Activated CD4-positive, alpha-beta memory T cell treated with anti-CD3 and anti-CD28 coated beads for 36 hours (primary cell): ENCODE data around the gene MRPL34. TPM values are rescaled to one million over a fixed set of nuclear protein-coding genes. Genes with fewer than 3 reads are reported as not detected.

Source experiments
- CTCF ChIA-PET: fragments of 350-600 bp; sonication (Branson Sonifier 250); formaldehyde crosslinking; loops from one replicate; lab custom pipeline; 2021; ENCODE audit warnings: antibody characterized with exemption, inconsistent platforms; lab: Charles Lee
- POLR2A ChIA-PET: fragments of 350-600 bp; sonication (Branson Sonifier 250); formaldehyde crosslinking; loops from one replicate; lab custom pipeline; 2021; ENCODE audit warnings: antibody characterized with exemption; lab: Charles Lee
- DNase-seq: peaks from one replicate; pipeline ENCODE4 v3.0.0-alpha.2; 2020
- H3K27ac Mint-ChIP-seq: one replicate; pipeline ENCODE4 v1.8.0; 2021; ENCODE audit warnings: mixed read lengths
- H3K27me3 Mint-ChIP-seq: one replicate; pipeline ENCODE4 v1.8.0; 2021; ENCODE audit warnings: mixed read lengths
- H3K36me3 Mint-ChIP-seq: one replicate; pipeline ENCODE4 v1.8.0; 2021; ENCODE audit warnings: mixed read lengths
- H3K4me1 Mint-ChIP-seq: one replicate; pipeline ENCODE4 v1.8.0; 2021; ENCODE audit warnings: low read depth, mixed read lengths
- H3K4me3 Mint-ChIP-seq: one replicate; pipeline ENCODE4 v1.8.0; 2021; ENCODE audit warnings: mild to moderate bottlenecking, mixed read lengths
- H3K9me3 Mint-ChIP-seq: one replicate; pipeline ENCODE4 v1.8.0; 2021; ENCODE audit warnings: mixed read lengths
- intact Hi-C: fragments of 100-400 bp; cut with micrococcal nuclease; formaldehyde crosslinking; loops from one replicate; pipeline ENCODE4 v1.15.1; 2023
- total RNA-seq, 2 experiments: library from RNA; stranded (reverse); gene quantifications; one replicate each; pipeline ENCODE4 v1.2.3, GENCODE V29; 2021

MRPL34 gene
- total RNA-seq, 2 experiments from 2014 or later, result 92.9 to 93.7 TPM

- intact Hi-C loops, result no loop called here
- H3K9me3 Mint-ChIP-seq, result no peaks in the 10 kb centered on the region
- peaks cover 19% of the 10 kb centered on the region for H3K4me1 Mint-ChIP-seq
- no peaks in the 10 kb centered on the region for H3K27me3 Mint-ChIP-seq
- no peak overlapping the region for H3K4me3 Mint-ChIP-seq
- no peaks in the 10 kb centered on the region for H3K36me3 Mint-ChIP-seq
- DNase-seq, result no peak
- CTCF ChIA-PET, result interaction anchor here (0.6 to 1.6 kb wide), 4 partner anchors 26 to 132 kb away, joined by 3 to 5 read pairs (median 4); partner anchors contain the start of gene ABHD8
- POLR2A ChIA-PET, result interaction anchor here (2.2 kb wide), 1 partner anchor 27 kb away, joined by 9 read pairs; the partner anchor contains the start of gene MRPL34
- no peak overlapping the region for H3K27ac Mint-ChIP-seq
Observed at GRCh38 chr19:17332360-17332676, 26.6 kb downstream of the MRPL34 start.

- Mint-ChIP-seq H3K4me3 (no peak overlapping the region), H3K36me3 (no peaks in the 10 kb centered on the region), H3K27ac (no peak overlapping the region), H3K4me1 (peaks cover 20% of the 10 kb centered on the region), H3K9me3 (no peaks in the 10 kb centered on the region), H3K27me3 (no peaks in the 10 kb centered on the region)
- ChIA-PET POLR2A (interaction anchor here (1.1 to 3.2 kb wide), 4 partner anchors 15 to 56 kb away, joined by 3 to 15 read pairs (median 7); partner anchors contain the start of genes DDA1 and MRPL34), CTCF (interaction anchor here (0.6 to 2.1 kb wide), 9 partner anchors 9 to 132 kb away, joined by 3 to 6 read pairs (median 4); partner anchors contain the start of gene ABHD8)
- peak; percentile 68 for DNase-seq
- intact Hi-C loops, result no loop called here
Observed at GRCh38 chr19:17332677-17333581, 27.3 kb downstream of the MRPL34 start.

- Mint-ChIP-seq H3K36me3 (no peaks in the 10 kb centered on the region), H3K4me3 (peak overlapping the region; percentile 79), H3K27me3 (no peaks in the 10 kb centered on the region), H3K9me3 (no peaks in the 10 kb centered on the region), H3K27ac (peak overlapping the region; percentile 42), H3K4me1 (peaks cover 29% of the 10 kb centered on the region)
- intact Hi-C loops, result loop anchor here (1.0 to 2.0 kb wide), 2 partner anchors 25 to 57 kb away; partner anchors contain the start of gene DDA1
- peak; percentile 89 for DNase-seq
- ChIA-PET CTCF (interaction anchor here (0.8 to 2.1 kb wide), 7 partner anchors 9 to 53 kb away, joined by 3 to 6 read pairs (median 3); no protein-coding TSS in a partner anchor), POLR2A (interaction anchor here (1.1 to 3.2 kb wide), 4 partner anchors 16 to 55 kb away, joined by 3 to 15 read pairs (median 7); partner anchors contain the start of genes DDA1 and MRPL34)
Observed at GRCh38 chr19:17333611-17334413, 28.1 kb downstream of the MRPL34 start.

- Mint-ChIP-seq H3K9me3 (no peaks in the 10 kb centered on the region), H3K36me3 (peaks cover 2% of the 10 kb centered on the region), H3K27ac (peak within 1 kb of the TSS; percentile 42), H3K27me3 (no peaks in the 10 kb centered on the region), H3K4me3 (peak within 1 kb of the TSS; percentile 79), H3K4me1 (peaks cover 31% of the 10 kb centered on the region)
- CTCF ChIA-PET, result interaction anchor here (0.9 to 2.1 kb wide), 9 partner anchors 11 to 162 kb away, joined by 3 to 6 read pairs (median 3); partner anchors contain the start of gene MRPL34
- DNase-seq, result peak; percentile 97
- intact Hi-C loops, result loop anchor here (1.0 to 5.0 kb wide), 3 partner anchors 25 to 133 kb away; partner anchors contain the start of gene DDA1
- POLR2A ChIA-PET, result interaction anchor here (0.7 to 3.2 kb wide), 5 partner anchors 26 to 57 kb away, joined by 3 to 15 read pairs (median 3); partner anchors contain the start of genes DDA1 and MRPL34
Observed at GRCh38 chr19:17334414-17335409, 29.0 kb downstream of the MRPL34 start, which contains the start of gene ANO8. Gene ANO8, minus strand, starts transcription at chr19:17334855. Its CDS starts 185 bp downstream, at chr19:17334670.

GRCh38 chr19:17335575-17335974 is 29.9 kb downstream of the MRPL34 start:
- Mint-ChIP-seq H3K36me3 (peaks cover 2% of the 10 kb centered on the region), H3K4me1 (peaks cover 28% of the 10 kb centered on the region), H3K9me3 (no peaks in the 10 kb centered on the region), H3K27me3 (no peaks in the 10 kb centered on the region), H3K4me3 (peak overlapping the region; percentile 12), H3K27ac (no peak overlapping the region)
- ChIA-PET POLR2A (interaction anchor here (1.0 to 3.2 kb wide), 2 partner anchors 27 to 43 kb away, joined by 3 to 15 read pairs; partner anchors contain the start of gene DDA1), CTCF (interaction anchor here (0.6 to 1.4 kb wide), 7 partner anchors 27 to 161 kb away, joined by 3 to 11 read pairs (median 3); partner anchors contain the start of genes DDA1 and MRPL34)
- no peak for DNase-seq
- intact Hi-C loops, result loop anchor here (2.0 to 5.0 kb wide), 2 partner anchors 55 to 132 kb away; no protein-coding TSS in a partner anchor

DNA sequence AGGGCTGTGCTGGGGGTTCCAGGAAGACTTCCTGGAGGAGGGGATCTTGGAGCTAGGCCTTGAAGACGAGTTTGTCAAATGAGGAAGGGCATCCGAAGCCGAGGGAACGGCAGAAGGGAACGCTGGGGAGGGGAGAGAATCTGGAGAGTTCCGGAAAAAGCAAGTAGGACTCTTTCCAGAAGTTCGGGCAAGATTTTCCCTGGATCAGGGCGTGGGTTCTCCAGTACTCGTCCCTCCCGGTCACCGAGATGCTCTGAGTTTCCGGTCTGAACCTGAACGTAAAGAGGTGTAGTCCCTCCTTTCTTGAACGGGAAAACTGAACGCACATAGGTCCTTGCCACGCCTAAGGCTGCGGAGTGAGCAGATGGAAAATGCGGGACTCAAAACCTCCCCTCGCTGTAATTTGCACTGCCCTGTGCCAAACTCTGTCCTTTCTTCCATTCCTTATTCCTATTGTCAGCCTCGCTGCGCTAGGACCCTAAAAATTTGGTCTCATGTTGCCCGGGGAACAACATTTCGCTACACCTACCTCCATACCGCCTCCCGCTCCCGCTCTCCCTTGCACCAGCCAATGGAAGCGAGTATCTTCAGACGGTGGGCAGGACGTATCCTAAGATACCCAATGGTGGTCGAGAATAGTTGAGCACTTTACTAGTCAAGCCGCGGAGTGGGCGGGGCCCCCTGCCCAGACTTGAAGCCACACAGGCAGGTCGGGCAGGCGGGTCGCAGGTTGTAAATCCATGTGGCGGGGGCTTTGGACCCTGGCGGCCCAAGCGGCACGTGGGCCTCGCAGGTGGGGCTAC is 31.4 kb downstream of the MRPL34 start, which contains the start of gene GTPBP3:
Gene GTPBP3 (plus strand): TSS at position 682 of the 803 bp plus-strand sequence. CDS start 59 bp downstream, at position 741.
- ChIA-PET CTCF (interaction anchor here (1.4 kb wide), 1 partner anchor 28 kb away, joined by 11 read pairs; the partner anchor contains the start of gene DDA1), POLR2A (no interaction called here)
- H3K36me3 Mint-ChIP-seq, result peaks cover 2% of the 10 kb centered on the region
- intact Hi-C loops, result loop anchor here (1.0 to 5.0 kb wide), 3 partner anchors 32 to 218 kb away; partner anchors contain the start of genes COLGALT1 and MRPL34
- peak within 1 kb of the TSS; percentile 93 for H3K4me3 Mint-ChIP-seq
- H3K4me1 Mint-ChIP-seq, result peaks cover 28% of the 10 kb centered on the region
- peak within 1 kb of the TSS; percentile 93 for H3K27ac Mint-ChIP-seq
- DNase-seq, result peak; percentile 98
- no peaks in the 10 kb centered on the region for H3K9me3 Mint-ChIP-seq
- H3K27me3 Mint-ChIP-seq, result no peaks in the 10 kb centered on the region

DNA sequence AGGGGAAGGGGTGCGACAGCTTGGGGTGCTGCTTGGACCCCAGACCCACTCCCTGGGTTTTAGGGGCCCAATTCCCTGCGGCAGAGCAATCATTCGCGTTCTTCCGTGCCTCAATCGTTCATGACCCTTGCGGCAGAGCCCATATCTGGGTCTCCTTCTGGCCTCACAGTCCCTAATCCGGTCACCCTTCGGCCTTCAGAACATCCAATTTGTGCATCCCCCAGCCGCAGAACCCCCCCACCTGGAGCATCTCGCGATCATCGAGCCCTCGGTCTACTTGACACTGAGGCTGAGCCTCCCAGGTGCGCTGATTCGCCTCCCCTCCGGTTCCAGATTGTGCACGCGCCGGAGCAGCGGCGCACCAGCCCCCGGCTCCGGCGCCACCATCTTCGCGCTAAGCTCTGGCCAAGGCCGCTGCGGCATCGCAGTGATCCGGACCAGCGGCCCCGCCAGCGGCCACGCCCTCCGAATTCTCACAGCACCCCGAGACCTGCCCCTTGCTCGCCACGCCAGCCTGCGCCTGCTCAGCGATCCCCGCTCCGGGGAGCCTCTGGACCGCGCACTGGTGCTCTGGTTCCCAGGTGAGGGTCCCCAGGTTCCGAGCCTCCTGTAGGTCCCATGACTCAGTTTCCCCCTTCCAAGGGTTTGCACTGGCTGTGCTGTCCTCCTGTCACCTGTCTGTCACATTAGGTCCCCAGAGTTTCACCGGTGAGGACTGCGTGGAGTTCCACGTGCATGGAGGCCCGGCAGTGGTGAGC is 32.2 kb downstream of the MRPL34 start:
- intact Hi-C loops, result loop anchor here (1.0 to 5.0 kb wide), 3 partner anchors 33 to 217 kb away; partner anchors contain the start of genes COLGALT1 and MRPL34
- DNase-seq, result peak; percentile 52
- Mint-ChIP-seq H3K4me1 (peaks cover 28% of the 10 kb centered on the region), H3K36me3 (peaks cover 2% of the 10 kb centered on the region), H3K9me3 (no peaks in the 10 kb centered on the region), H3K4me3 (peak overlapping the region; percentile 93), H3K27ac (peak overlapping the region; percentile 93), H3K27me3 (no peaks in the 10 kb centered on the region)
- CTCF ChIA-PET, result no interaction called here
- POLR2A ChIA-PET, result no interaction called here

- Mint-ChIP-seq H3K36me3 (peaks cover 2% of the 10 kb centered on the region), H3K27ac (no peak overlapping the region), H3K4me1 (peaks cover 25% of the 10 kb centered on the region), H3K9me3 (no peaks in the 10 kb centered on the region), H3K27me3 (no peaks in the 10 kb centered on the region), H3K4me3 (peak overlapping the region; percentile 93)
- CTCF ChIA-PET, result interaction anchor here (1.2 kb wide), 1 partner anchor 33 kb away, joined by 6 read pairs; no protein-coding TSS in a partner anchor
- intact Hi-C loops, result loop anchor here (5.0 kb wide), 1 partner anchor 129 kb away; no protein-coding TSS in a partner anchor
- no peak for DNase-seq
- POLR2A ChIA-PET, result no interaction called here
Observed at GRCh38 chr19:17338433-17339078, 32.9 kb downstream of the MRPL34 start.
